ENCODE data around the gene MORN1.
A peak's percentile ranks its signal among the peaks of the same experiment; 100 is the strongest.

MORN1 gene

GRCh38 chr1:2422523-2422922, 31.2 kb upstream of the MORN1 start:
- no peak for DNase-seq (ENCODE audit: low read depth in 4 of 4, low spot score in 1 of 4)

DNA sequence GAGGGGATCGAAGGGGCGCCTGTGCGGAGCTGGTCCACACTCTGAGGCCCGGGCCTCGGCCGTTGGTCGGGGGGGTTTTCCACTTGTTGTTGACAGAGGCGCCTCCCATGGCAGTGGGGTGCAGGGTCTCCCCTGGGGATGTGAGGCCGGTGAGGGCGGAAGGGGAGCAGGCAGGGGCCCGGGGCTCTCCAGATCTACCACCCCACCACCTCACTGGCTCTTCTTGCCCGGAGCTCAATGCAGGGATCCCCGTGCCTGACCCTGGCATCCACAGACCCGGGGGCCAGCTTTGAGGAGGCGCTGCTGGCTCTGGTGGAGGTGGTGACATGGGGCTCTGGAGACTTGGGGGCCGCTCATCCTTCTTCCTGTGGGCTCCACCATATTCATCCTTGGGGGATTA, 28.1 kb upstream of the MORN1 start:
- no peak for DNase-seq (ENCODE audit: low read depth in 4 of 4, low spot score in 1 of 4)

- DNase-seq (ENCODE audit: low read depth in 4 of 4, low spot score in 1 of 4), result no peak
Observed at GRCh38 chr1:2418791-2419320, 27.5 kb upstream of the MORN1 start.

- no peak for DNase-seq (ENCODE audit: low read depth in 4 of 4, low spot score in 1 of 4)
Observed at GRCh38 chr1:2417833-2418225, 26.5 kb upstream of the MORN1 start.

DNA sequence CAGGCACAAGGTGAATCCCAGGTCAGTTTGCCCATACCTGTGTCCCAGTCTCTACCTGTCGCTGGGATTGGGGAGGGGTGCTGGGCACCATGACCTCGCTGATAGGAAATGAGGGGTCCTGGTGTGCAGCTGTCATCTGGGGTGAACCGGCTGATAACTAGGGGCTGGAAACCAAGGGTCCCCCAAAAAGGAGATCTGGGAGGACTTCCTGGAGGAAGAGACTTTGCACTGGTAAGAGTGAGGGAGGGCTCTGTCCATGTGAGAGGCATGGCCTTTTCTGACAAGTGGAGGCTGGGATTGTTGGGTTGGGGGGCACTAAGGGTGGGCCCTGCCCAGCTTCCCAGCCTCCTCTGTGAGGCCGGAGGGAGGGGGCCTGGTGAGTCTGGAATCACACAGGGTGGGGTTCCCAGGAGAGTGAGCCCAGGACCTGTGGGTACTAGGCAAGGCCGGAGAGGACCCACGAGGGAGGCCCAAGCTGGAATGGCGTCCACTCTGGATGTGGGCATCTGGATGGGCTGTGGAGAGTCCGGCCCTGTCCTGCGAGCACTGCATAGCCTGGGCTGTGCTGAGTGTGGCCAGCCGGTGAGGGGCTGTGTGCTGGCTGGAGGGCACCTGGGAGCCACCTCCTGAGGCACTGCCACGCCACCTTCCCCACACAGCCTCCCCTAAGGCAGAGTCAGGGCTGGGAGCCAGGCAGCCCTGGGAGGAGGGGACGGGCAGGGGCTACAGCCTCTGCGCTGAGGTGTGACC, 25.9 kb upstream of the MORN1 start:
- no peak for DNase-seq (ENCODE audit: low read depth in 4 of 4, low spot score in 1 of 4)

DNA sequence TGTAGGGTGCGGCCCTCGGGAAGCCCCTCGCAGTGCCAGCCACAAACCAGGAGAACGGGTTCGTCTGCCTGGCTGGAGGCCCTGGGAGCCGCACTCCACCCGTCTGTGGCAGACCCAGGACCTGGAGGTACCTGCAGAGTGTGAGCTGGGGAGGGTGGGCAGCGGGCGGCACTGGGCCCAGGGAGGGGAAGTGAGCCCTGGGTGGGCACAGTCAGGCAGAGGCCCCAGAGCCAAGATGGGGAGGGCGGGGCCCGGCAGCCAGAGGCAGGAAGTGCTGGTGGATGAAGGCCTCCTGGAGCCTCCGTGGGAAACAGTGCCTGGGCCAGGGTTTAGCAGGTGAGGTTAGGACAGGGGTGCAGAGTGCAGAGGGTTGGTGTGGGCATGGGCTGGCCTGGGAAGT, 25.0 kb upstream of the MORN1 start:
- DNase-seq (ENCODE audit: low read depth in 4 of 4, low spot score in 1 of 4), result no peak

GRCh38 chr1:2415801-2416208, 24.5 kb upstream of the MORN1 start:
- DNase-seq (ENCODE audit: low read depth in 4 of 4, low spot score in 1 of 4), result no peak

- DNase-seq (ENCODE audit: low read depth in 4 of 4, low spot score in 1 of 4), result no peak
Observed at GRCh38 chr1:2415337-2415736, 24.0 kb upstream of the MORN1 start.

DNA sequence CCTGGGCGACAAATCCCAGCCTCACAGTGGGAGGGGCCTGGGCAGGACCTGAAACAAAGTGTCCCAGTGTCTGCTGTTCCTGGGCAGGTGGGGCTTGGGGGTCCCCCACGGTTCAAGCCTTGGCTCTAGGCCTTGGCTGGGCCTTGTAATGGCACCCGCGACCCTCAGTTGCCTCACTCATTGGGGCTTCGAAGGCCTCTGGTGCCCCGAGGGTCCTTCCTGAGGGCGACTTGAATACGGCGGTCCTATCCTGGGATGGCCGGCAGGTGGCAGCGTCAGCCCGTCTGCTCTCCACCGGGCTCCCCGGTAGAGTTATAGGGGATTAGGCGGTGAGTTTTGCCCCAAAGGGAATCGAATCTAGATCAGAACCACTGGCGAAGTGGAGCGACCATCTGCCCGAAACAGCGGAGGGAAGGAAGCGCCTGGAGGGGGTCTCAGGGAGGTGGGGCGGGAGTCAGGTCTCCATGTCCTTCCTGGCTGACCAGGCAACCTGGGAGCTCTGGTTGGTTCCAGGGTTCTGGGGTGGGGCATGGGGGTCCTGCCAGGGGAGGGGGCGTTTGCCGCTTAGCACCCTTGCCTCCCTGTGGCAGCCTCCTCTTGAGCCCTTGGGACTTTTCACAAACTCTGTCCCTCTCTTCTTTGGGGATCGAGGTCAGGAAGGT, 23.1 kb upstream of the MORN1 start:
- DNase-seq (ENCODE audit: low read depth in 4 of 4, low spot score in 1 of 4), result peak in 3 of 4 experiments; percentile 62 to 72 (median 68)

GRCh38 chr1:2413495-2414296, 22.3 kb upstream of the MORN1 start:
- no peak for DNase-seq (ENCODE audit: low read depth in 4 of 4, low spot score in 1 of 4)

DNA sequence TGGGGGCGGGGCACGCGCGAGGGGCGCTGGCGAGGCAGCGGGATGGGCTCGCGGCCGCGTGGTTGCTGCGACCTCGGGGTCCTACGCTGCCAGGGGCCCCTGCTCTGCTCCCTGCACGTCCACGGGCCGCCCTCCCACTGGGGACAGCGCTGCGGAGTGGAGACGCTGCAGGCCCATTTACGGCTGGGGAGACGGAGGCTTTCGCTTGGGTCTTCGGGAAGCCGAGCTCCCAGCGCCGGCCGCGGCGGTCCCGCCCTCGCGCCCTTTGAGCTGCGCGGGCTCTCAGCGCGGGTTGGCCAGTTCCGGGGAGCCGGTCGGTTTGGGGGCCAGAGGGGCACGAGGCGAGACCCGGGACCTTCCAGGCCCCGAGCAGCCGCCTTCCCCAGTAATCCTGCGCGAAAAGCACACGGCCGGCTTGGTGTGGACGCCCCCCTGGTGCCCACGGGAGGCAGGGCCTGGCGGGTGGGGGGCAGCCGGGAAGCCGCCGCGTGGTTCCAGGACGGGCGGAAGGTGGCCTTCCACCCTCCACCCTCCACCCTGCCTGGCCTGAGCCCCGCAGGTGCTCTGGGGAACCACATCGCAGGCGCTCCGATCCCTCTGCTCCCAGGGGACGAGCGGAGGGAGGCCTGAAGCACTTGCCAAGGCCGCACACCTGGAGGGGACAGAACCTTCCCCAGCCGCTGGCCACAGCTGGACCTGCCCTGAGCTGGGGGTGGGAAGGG, 21.6 kb upstream of the MORN1 start:
- no peak for DNase-seq (ENCODE audit: low read depth in 4 of 4, low spot score in 1 of 4)

GRCh38 chr1:2412395-2412772, 21.0 kb upstream of the MORN1 start, which contains the start of gene PEX10:
Gene PEX10 (minus strand): TSS chr1:2412564. CDS start chr1:2412502, 62 bp downstream.
- peak; percentile 97 to 99 (median 98) for DNase-seq (ENCODE audit: low read depth in 4 of 4, low spot score in 1 of 4)

DNA sequence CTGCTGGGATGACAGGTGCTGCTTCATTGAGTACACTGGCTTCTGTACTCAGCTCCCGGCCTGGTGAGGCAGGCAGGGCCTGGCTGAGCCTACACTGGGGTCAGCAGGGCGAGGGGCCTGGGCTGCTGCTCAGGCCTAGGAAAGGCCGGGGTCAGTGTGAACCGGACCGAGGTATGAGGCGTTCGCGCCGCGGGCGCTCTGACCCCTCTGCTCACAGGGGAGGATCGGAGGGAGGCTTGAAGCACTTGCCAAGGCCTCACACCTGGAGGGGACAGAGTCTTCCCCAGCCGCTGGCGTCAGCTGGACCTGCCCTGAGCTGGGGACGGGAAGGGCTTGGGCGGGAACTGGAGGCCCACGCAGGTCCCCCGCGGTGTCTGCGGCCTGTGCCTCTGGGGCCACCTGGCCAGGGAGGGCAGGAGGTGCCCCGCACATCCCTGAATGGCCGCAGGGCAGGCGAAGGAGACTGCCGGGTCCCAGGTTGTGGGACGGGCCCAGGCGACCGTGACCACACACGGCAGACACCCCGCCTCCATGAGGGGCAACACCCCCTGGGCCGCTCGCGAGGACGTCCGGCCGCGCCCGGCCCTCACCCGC, 20.5 kb upstream of the MORN1 start:
- no peak for DNase-seq (ENCODE audit: low read depth in 4 of 4, low spot score in 1 of 4)

DNA sequence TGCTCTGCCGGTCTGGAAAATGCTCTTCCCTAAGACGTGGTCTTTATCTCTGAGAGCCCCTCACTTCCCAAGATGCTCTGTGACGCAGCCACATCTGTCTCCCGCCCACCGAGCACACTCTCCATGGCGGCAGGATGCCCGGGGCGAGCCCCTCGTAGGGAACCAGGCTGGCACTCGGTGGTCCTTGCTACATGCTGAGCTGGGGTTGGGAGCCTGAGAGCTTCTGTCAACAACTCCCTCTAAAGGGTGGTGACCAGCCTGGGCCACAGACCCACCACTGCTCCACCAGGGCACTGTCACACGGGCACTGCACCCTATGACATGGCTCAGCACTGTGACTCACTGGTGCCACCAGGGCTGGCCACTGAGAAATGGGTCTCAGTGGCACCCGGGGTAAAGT, 18.4 kb upstream of the MORN1 start:
- no peak for DNase-seq (ENCODE audit: low read depth in 4 of 4, low spot score in 1 of 4)

- no peak for DNase-seq (ENCODE audit: low read depth in 4 of 4, low spot score in 1 of 4)
Observed at GRCh38 chr1:2408859-2409276, 17.5 kb upstream of the MORN1 start.

- no peak for DNase-seq (ENCODE audit: low read depth in 4 of 4, low spot score in 1 of 4)
Observed at GRCh38 chr1:2408456-2408855, 17.1 kb upstream of the MORN1 start.

DNA sequence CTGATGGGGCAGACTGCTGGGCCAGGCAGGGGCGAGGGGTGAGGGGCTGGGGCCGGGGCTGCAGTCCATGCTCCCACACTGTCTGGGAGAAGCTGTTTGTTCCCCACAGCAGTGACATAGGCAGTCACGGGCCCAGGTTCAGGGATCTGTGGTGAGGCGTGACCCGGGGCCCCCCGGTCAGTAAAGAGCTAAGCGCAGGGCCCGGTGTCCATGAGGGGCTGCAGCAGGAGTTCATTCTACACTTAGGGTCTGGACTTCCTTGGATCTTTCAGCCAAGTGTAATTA, 16.6 kb upstream of the MORN1 start:
- no peak for DNase-seq (ENCODE audit: low read depth in 4 of 4, low spot score in 1 of 4)

GRCh38 chr1:2407166-2407990, 16.0 kb upstream of the MORN1 start:
- no peak for DNase-seq (ENCODE audit: low read depth in 4 of 4, low spot score in 1 of 4)

DNA sequence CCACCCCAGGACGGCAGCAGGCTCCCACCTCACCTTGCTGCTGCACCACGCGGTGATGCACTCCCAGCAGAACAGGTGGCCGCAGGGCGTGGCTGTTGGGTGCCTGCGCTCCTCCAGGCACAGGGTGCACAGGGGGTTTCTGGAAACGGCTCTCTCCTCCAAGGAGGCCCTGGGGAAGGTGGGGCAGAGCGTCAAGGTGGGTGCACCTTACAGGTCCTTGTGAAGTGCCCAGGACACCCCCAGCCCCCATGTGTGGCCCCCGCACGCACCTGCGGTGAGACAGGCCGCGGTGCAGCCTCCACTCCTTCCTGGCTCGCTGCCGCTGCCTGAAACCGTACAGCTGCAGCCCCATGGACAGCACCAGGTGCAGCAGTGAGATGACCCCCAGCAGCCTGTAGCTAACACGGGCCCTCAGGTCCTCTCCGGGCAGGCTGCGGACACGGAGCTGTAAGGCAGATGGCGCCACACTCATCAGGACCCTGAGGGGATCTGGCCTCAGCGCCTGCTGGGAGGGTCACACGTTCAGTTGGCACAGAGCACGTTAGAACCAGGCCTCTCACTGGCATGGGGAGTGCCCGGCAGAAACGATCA, 15.2 kb upstream of the MORN1 start:
- DNase-seq (ENCODE audit: low read depth in 4 of 4, low spot score in 1 of 4), result no peak

Measured in stimulated activated CD4-positive, alpha-beta T cell treated with anti-CD3 and anti-CD28 coated beads, Interleukin-1b, Interleukin-23, amount 100 ng/mL, for 24 hours (primary cell).